Neural cell (in vitro differentiated cells): Measurements from ENCODE around the gene DNPEP.

Experiments used
- EZH2 ChIP-seq: fragments of 200-600, 300-800 bp; shearing (Covaris generic), sonication (generic); IDR thresholded peaks from 2 replicates; pipeline ENCODE4 v1.6.1; 2014; ENCODE audit warnings: antibody characterized with exemption, low read length, borderline replicate concordance, mild to moderate bottlenecking; ENCODE audit not compliant: insufficient read depth, poor library complexity, severe bottlenecking
- MXI1 ChIP-seq: fragments of 450-650 bp; conservative IDR thresholded peaks from 2 replicates; pipeline ENCODE4 v1.6.1; 2014; ENCODE audit warnings: antibody characterized with exemption, mild to moderate bottlenecking; ENCODE audit not compliant: poor library complexity, severe bottlenecking
- POLR2AphosphoS5 ChIP-seq: IDR thresholded peaks from 2 replicates; pipeline ENCODE4 v1.6.1; 2012
- SMC3 ChIP-seq: fragments of 450-650 bp; conservative IDR thresholded peaks from 2 replicates; pipeline ENCODE4 v1.6.1; 2014; ENCODE audit warnings: antibody characterized with exemption, mild to moderate bottlenecking, moderate library complexity; ENCODE audit not compliant: poor library complexity
- TF ChIP-seq, protein P1 (sequence below): fragments of 450-650 bp; IDR thresholded peaks from 2 replicates; pipeline ENCODE4 v1.5.1; 2014; ENCODE audit warnings: antibody characterized with exemption, mild to moderate bottlenecking, moderate library complexity; ENCODE audit not compliant: poor library complexity, severe bottlenecking

DNA sequence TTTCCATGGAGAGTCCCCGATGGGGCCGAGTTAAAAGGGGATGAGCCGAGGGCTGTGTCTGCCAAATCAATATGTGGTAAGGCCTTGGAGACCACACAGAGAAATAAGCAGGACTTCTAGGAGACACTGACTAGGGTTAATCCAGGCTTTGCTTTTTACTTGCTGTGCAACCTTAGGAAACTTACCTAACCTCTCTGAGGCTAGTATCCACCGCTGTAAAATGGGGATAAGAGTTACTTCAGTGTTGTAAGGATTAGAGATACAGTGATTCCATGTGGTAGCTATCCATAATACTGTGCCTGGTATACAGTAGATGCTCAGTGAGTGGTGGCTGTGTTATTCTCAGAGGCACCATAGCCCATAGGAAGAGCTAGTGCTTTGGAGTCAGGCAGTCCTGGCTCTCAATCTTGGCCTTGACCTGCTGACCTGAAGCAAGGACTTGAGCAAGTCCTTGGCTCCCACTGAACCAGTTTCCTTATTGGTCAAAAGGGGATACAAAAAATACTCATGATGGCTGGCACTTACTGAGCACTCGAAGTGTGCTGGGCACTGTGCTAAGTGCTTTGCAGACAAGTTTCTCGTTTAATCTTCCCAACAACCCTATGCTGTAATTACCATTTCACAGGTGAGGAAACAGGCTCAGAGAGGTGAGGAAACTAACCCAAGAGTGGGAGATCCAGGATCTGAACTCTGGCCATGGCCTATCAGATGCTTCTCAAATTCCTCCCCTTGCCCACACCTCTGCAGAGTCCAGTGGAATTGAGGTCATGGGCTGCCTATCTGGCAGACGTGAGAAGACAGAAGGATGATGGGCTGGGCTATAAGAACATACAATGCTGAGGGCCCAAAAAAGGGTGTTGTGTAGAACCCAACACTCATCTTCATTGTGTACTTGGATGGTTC, 18.5 kb upstream of the DNPEP start:
- TF ChIP-seq POLR2AphosphoS5: no peak
- no peak for TF ChIP-seq EZH2
- TF ChIP-seq, protein P1, sequence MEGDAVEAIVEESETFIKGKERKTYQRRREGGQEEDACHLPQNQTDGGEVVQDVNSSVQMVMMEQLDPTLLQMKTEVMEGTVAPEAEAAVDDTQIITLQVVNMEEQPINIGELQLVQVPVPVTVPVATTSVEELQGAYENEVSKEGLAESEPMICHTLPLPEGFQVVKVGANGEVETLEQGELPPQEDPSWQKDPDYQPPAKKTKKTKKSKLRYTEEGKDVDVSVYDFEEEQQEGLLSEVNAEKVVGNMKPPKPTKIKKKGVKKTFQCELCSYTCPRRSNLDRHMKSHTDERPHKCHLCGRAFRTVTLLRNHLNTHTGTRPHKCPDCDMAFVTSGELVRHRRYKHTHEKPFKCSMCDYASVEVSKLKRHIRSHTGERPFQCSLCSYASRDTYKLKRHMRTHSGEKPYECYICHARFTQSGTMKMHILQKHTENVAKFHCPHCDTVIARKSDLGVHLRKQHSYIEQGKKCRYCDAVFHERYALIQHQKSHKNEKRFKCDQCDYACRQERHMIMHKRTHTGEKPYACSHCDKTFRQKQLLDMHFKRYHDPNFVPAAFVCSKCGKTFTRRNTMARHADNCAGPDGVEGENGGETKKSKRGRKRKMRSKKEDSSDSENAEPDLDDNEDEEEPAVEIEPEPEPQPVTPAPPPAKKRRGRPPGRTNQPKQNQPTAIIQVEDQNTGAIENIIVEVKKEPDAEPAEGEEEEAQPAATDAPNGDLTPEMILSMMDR: no peak
- TF ChIP-seq MXI1: no peak
- TF ChIP-seq SMC3: no peak
